Activated T-cell treated with anti-CD3 and anti-CD28 coated beads, Interleukin-2, amount 50 U/mL, for 72 hours (primary cell): ENCODE results near the gene B4GAT1. TPM values are rescaled to one million over a fixed set of nuclear protein-coding genes. Genes with fewer than 3 reads are reported as not detected.

Experiments used
- ATAC-seq, 2 donors: fragments of 150-1000 bp; cut with Tn5 transposase; replicated peaks in 1 of 2; 2 replicates each; pipeline ENCODE4 v1.10.0; 2021; ENCODE audit warnings: moderate library complexity in 2 of 2, mild to moderate bottlenecking in 1 of 2
- DNase-seq, 2 donors: peaks; one replicate each; pipeline ENCODE4 v3.0.0; 2021 to 2022; ENCODE audit warnings: mixed read lengths in 1 of 2
- H3K27ac Mint-ChIP-seq: one replicate; pipeline ENCODE4 v1.8.0; 2022; ENCODE audit warnings: mild to moderate bottlenecking, moderate library complexity, mixed read lengths
- H3K27me3 Mint-ChIP-seq: one replicate; pipeline ENCODE4 v1.8.0; 2022; ENCODE audit warnings: low read depth, mixed read lengths
- H3K36me3 Mint-ChIP-seq, 2 donors: one replicate each; pipeline ENCODE4 v1.8.0; 2022; ENCODE audit warnings: mixed read lengths in 2 of 2, mild to moderate bottlenecking in 1 of 2; ENCODE audit not compliant: insufficient read depth in 2 of 2
- H3K4me1 Mint-ChIP-seq: one replicate; pipeline ENCODE4 v1.8.0; 2022; ENCODE audit warnings: low read depth, mixed read lengths
- H3K4me3 Mint-ChIP-seq, 2 donors: one replicate each; pipeline ENCODE4 v1.8.0; 2022; ENCODE audit warnings: mild to moderate bottlenecking in 2 of 2, mixed read lengths in 2 of 2, moderate library complexity in 2 of 2
- H3K9me3 Mint-ChIP-seq, 2 donors: one replicate each; pipeline ENCODE4 v1.8.0; 2022; ENCODE audit warnings: mixed read lengths in 2 of 2
- total RNA-seq, 2 donors: library from RNA; stranded (reverse); gene quantifications; one replicate each; pipeline ENCODE4 v1.2.3, GENCODE V29; 2022

The B4GAT1 gene
- total RNA-seq, 2 donors from 2014 or later: 6.3 to 8.3 TPM

GRCh38 chr11:66368484-66368883 is 21.1 kb upstream of the B4GAT1 start:
- Mint-ChIP-seq H3K36me3 (peaks cover 0 to 1% of the 10 kb centered on the region in 2 donors), H3K4me1 (peaks cover 22% of the 10 kb centered on the region), H3K27ac (no peak overlapping the region), H3K4me3 (no peak overlapping the region), H3K27me3 (no peaks in the 10 kb centered on the region), H3K9me3 (no peaks in the 10 kb centered on the region)
- no peak for DNase-seq
- ATAC-seq: no peak

- H3K9me3 Mint-ChIP-seq: no peaks in the 10 kb centered on the region
- H3K27me3 Mint-ChIP-seq: no peaks in the 10 kb centered on the region
- peaks cover 0 to 1% of the 10 kb centered on the region in 2 donors for H3K36me3 Mint-ChIP-seq
- peaks cover 20% of the 10 kb centered on the region for H3K4me1 Mint-ChIP-seq
- no peak overlapping the region for H3K4me3 Mint-ChIP-seq
- ATAC-seq (no peak), DNase-seq (no peak)
- H3K27ac Mint-ChIP-seq: no peak overlapping the region
Observed at GRCh38 chr11:66367561-66368312, 20.3 kb upstream of the B4GAT1 start.

- Mint-ChIP-seq H3K36me3 (peaks cover 0 to 2% of the 10 kb centered on the region in 2 donors), H3K4me3 (no peak overlapping the region), H3K27ac (no peak overlapping the region), H3K27me3 (no peaks in the 10 kb centered on the region), H3K4me1 (peaks cover 16% of the 10 kb centered on the region), H3K9me3 (no peaks in the 10 kb centered on the region)
- no peak for DNase-seq
- ATAC-seq: no peak
Observed at GRCh38 chr11:66366844-66367477, 19.5 kb upstream of the B4GAT1 start.

GRCh38 chr11:66365711-66366619 is 18.5 kb upstream of the B4GAT1 start:
- DNase-seq (no peak), ATAC-seq (no peak)
- peaks cover 14% of the 10 kb centered on the region for H3K4me1 Mint-ChIP-seq
- no peaks in the 10 kb centered on the region for H3K9me3 Mint-ChIP-seq
- no peak overlapping the region for H3K27ac Mint-ChIP-seq
- H3K4me3 Mint-ChIP-seq: no peak overlapping the region
- H3K27me3 Mint-ChIP-seq: no peaks in the 10 kb centered on the region
- peaks cover 0 to 2% of the 10 kb centered on the region in 2 donors for H3K36me3 Mint-ChIP-seq

- no peaks in the 10 kb centered on the region for H3K9me3 Mint-ChIP-seq
- no peak overlapping the region for H3K27ac Mint-ChIP-seq
- H3K4me3 Mint-ChIP-seq: no peak overlapping the region
- peaks cover 0 to 2% of the 10 kb centered on the region in 2 donors for H3K36me3 Mint-ChIP-seq
- H3K27me3 Mint-ChIP-seq: no peaks in the 10 kb centered on the region
- peaks cover 7% of the 10 kb centered on the region for H3K4me1 Mint-ChIP-seq
- DNase-seq (no peak), ATAC-seq (no peak)
Observed at GRCh38 chr11:66365166-66365565, 17.7 kb upstream of the B4GAT1 start.

GRCh38 chr11:66363805-66364535 is 16.5 kb upstream of the B4GAT1 start:
- H3K27ac Mint-ChIP-seq: no peak overlapping the region
- H3K4me3 Mint-ChIP-seq: no peak overlapping the region
- no peaks in the 10 kb centered on the region for H3K27me3 Mint-ChIP-seq
- peaks cover 0 to 2% of the 10 kb centered on the region in 2 donors for H3K36me3 Mint-ChIP-seq
- DNase-seq (peak; percentile 78 to 85), ATAC-seq (peak; percentile 64 to 74)
- no peaks in the 10 kb centered on the region for H3K9me3 Mint-ChIP-seq
- no peaks in the 10 kb centered on the region for H3K4me1 Mint-ChIP-seq

- H3K4me3 Mint-ChIP-seq: no peak overlapping the region
- no peak for ATAC-seq
- no peak for DNase-seq
- no peak overlapping the region for H3K27ac Mint-ChIP-seq
- H3K27me3 Mint-ChIP-seq: no peaks in the 10 kb centered on the region
- H3K36me3 Mint-ChIP-seq: peaks cover 0 to 2% of the 10 kb centered on the region in 2 donors
- no peaks in the 10 kb centered on the region for H3K4me1 Mint-ChIP-seq
- no peaks in the 10 kb centered on the region for H3K9me3 Mint-ChIP-seq
Observed at GRCh38 chr11:66363187-66363601, 15.8 kb upstream of the B4GAT1 start.

- no peaks in the 10 kb centered on the region for H3K27me3 Mint-ChIP-seq
- ATAC-seq (no peak), DNase-seq (no peak)
- H3K27ac Mint-ChIP-seq: no peak overlapping the region
- H3K9me3 Mint-ChIP-seq: no peaks in the 10 kb centered on the region
- no peaks in the 10 kb centered on the region for H3K4me1 Mint-ChIP-seq
- no peak overlapping the region for H3K4me3 Mint-ChIP-seq
- H3K36me3 Mint-ChIP-seq: peaks cover 0 to 2% of the 10 kb centered on the region in 2 donors
Observed at GRCh38 chr11:66362481-66363147, 15.2 kb upstream of the B4GAT1 start.

GRCh38 chr11:66361502-66361941 is 14.1 kb upstream of the B4GAT1 start:
- H3K9me3 Mint-ChIP-seq: no peaks in the 10 kb centered on the region
- peaks cover 0 to 2% of the 10 kb centered on the region in 2 donors for H3K36me3 Mint-ChIP-seq
- no peak for DNase-seq
- H3K27ac Mint-ChIP-seq: no peak overlapping the region
- H3K27me3 Mint-ChIP-seq: no peaks in the 10 kb centered on the region
- H3K4me3 Mint-ChIP-seq: no peak overlapping the region
- no peaks in the 10 kb centered on the region for H3K4me1 Mint-ChIP-seq
- no peak for ATAC-seq

- Mint-ChIP-seq H3K36me3 (peaks cover 0 to 2% of the 10 kb centered on the region in 2 donors), H3K27me3 (no peaks in the 10 kb centered on the region), H3K9me3 (no peaks in the 10 kb centered on the region), H3K4me1 (no peaks in the 10 kb centered on the region), H3K4me3 (no peak overlapping the region), H3K27ac (no peak overlapping the region)
- no peak for DNase-seq
- ATAC-seq: no peak
Observed at GRCh38 chr11:66360406-66361073, 13.1 kb upstream of the B4GAT1 start.

- Mint-ChIP-seq H3K36me3 (peaks cover 0 to 2% of the 10 kb centered on the region in 2 donors), H3K4me3 (no peak overlapping the region)
Observed at GRCh38 chr11:66359662-66360087, 12.2 kb upstream of the B4GAT1 start.

More at GRCh38 chr11:66359662-66360087, 12.2 kb upstream of the B4GAT1 start:
- H3K4me1 Mint-ChIP-seq: no peaks in the 10 kb centered on the region
- DNase-seq: no peak
- H3K9me3 Mint-ChIP-seq: no peaks in the 10 kb centered on the region
- no peak overlapping the region for H3K27ac Mint-ChIP-seq
- ATAC-seq: no peak
- H3K27me3 Mint-ChIP-seq: no peaks in the 10 kb centered on the region
